ENCODE results near the gene ANKHD1.

Gene ANKHD1

GRCh38 chr5:140567136-140567818 lies 165.6 kb downstream of the ANKHD1 start:
- H3K36me3 ChIP-seq (ENCODE audit: low read depth) = peaks cover 22% of the 10 kb centered on the region
- H3K9me3 ChIP-seq (ENCODE audit: severe bottlenecking) = no peaks in the 10 kb centered on the region
- TF ChIP-seq, protein P1, sequence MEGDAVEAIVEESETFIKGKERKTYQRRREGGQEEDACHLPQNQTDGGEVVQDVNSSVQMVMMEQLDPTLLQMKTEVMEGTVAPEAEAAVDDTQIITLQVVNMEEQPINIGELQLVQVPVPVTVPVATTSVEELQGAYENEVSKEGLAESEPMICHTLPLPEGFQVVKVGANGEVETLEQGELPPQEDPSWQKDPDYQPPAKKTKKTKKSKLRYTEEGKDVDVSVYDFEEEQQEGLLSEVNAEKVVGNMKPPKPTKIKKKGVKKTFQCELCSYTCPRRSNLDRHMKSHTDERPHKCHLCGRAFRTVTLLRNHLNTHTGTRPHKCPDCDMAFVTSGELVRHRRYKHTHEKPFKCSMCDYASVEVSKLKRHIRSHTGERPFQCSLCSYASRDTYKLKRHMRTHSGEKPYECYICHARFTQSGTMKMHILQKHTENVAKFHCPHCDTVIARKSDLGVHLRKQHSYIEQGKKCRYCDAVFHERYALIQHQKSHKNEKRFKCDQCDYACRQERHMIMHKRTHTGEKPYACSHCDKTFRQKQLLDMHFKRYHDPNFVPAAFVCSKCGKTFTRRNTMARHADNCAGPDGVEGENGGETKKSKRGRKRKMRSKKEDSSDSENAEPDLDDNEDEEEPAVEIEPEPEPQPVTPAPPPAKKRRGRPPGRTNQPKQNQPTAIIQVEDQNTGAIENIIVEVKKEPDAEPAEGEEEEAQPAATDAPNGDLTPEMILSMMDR (IDR thresholded peaks at IDR 0.05; ENCODE audit: poor library complexity, severe bottlenecking) = no peak
- no peak overlapping the region for H3K27ac ChIP-seq (ENCODE audit: poor library complexity, severe bottlenecking)
- no peaks in the 10 kb centered on the region for H3K27me3 ChIP-seq (ENCODE audit: insufficient read depth, poor library complexity, severe bottlenecking)
- peaks cover 5% of the 10 kb centered on the region for H3K4me1 ChIP-seq (ENCODE audit: insufficient read depth, poor library complexity, severe bottlenecking)
- ATAC-seq (ENCODE audit: low read depth) = no peak
- H3K4me3 ChIP-seq (ENCODE audit: severe bottlenecking) = no peak overlapping the region
- no peak for DNase-seq (ENCODE audit: low spot score)

GRCh38 chr5:140567871-140568270 lies 166.2 kb downstream of the ANKHD1 start:
- H3K9me3 ChIP-seq (ENCODE audit: severe bottlenecking) = no peaks in the 10 kb centered on the region
- H3K4me1 ChIP-seq (ENCODE audit: insufficient read depth, poor library complexity, severe bottlenecking) = peaks cover 5% of the 10 kb centered on the region
- ATAC-seq (ENCODE audit: low read depth) (no peak), DNase-seq (ENCODE audit: low spot score) (no peak)
- H3K27ac ChIP-seq (ENCODE audit: poor library complexity, severe bottlenecking) = no peak overlapping the region
- TF ChIP-seq, protein P1 (IDR thresholded peaks at IDR 0.05; ENCODE audit: poor library complexity, severe bottlenecking) = no peak
- H3K36me3 ChIP-seq (ENCODE audit: low read depth) = peaks cover 22% of the 10 kb centered on the region
- no peaks in the 10 kb centered on the region for H3K27me3 ChIP-seq (ENCODE audit: insufficient read depth, poor library complexity, severe bottlenecking)
- no peak overlapping the region for H3K4me3 ChIP-seq (ENCODE audit: severe bottlenecking)

DNA sequence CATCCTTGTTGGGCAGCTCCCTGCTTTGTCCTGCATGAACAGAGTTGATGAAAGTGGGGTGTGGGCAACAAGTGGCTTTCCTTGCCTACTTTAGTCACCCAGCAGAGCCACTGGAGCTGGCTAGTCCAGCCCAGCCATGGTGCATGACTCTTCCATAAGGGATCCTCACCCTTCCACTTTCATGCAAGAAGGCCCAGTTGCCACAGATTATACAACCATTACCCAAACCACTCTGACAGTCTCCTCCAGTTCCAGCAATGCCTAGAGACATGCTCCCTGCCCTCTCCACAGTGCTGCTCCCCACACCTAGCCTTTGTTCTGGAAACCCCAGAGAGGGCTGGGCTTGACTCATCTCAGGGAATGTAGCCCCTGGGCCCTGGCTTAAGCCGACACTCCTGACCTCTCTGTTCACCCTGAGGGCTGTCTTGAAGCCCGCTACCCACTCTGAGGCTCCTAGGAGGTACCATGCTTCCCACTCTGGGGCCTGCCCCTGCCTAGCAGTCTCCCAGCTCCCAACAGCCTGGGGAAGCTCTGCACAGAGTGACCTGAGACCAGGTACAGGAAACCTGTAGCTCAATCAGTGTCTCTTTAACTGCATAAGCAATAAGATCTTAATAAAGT lies 166.9 kb downstream of the ANKHD1 start:
- TF ChIP-seq, protein P1 (IDR thresholded peaks at IDR 0.05; ENCODE audit: poor library complexity, severe bottlenecking) = no peak
- DNase-seq (ENCODE audit: low spot score) (no peak), ATAC-seq (ENCODE audit: low read depth) (no peak)
- no peak overlapping the region for H3K27ac ChIP-seq (ENCODE audit: poor library complexity, severe bottlenecking)
- peaks cover 22% of the 10 kb centered on the region for H3K36me3 ChIP-seq (ENCODE audit: low read depth)
- H3K9me3 ChIP-seq (ENCODE audit: severe bottlenecking) = no peaks in the 10 kb centered on the region
- H3K4me1 ChIP-seq (ENCODE audit: insufficient read depth, poor library complexity, severe bottlenecking) = peaks cover 5% of the 10 kb centered on the region
- H3K4me3 ChIP-seq (ENCODE audit: severe bottlenecking) = no peak overlapping the region
- no peaks in the 10 kb centered on the region for H3K27me3 ChIP-seq (ENCODE audit: insufficient read depth, poor library complexity, severe bottlenecking)

GRCh38 chr5:140569197-140569596 lies 167.6 kb downstream of the ANKHD1 start:
- Histone ChIP-seq H3K4me3 (ENCODE audit: severe bottlenecking) (no peak overlapping the region), H3K27me3 (ENCODE audit: insufficient read depth, poor library complexity, severe bottlenecking) (no peaks in the 10 kb centered on the region), H3K27ac (ENCODE audit: poor library complexity, severe bottlenecking) (no peak overlapping the region), H3K36me3 (ENCODE audit: low read depth) (peaks cover 22% of the 10 kb centered on the region), H3K4me1 (ENCODE audit: insufficient read depth, poor library complexity, severe bottlenecking) (peaks cover 5% of the 10 kb centered on the region), H3K9me3 (ENCODE audit: severe bottlenecking) (no peaks in the 10 kb centered on the region)
- DNase-seq (ENCODE audit: low spot score) (no peak), ATAC-seq (ENCODE audit: low read depth) (no peak)
- TF ChIP-seq, protein P1 (IDR thresholded peaks at IDR 0.05; ENCODE audit: poor library complexity, severe bottlenecking) = no peak

- Histone ChIP-seq H3K27me3 (ENCODE audit: insufficient read depth, poor library complexity, severe bottlenecking) (no peaks in the 10 kb centered on the region), H3K4me1 (ENCODE audit: insufficient read depth, poor library complexity, severe bottlenecking) (peaks cover 5% of the 10 kb centered on the region), H3K9me3 (ENCODE audit: severe bottlenecking) (no peaks in the 10 kb centered on the region), H3K4me3 (ENCODE audit: severe bottlenecking) (no peak overlapping the region), H3K36me3 (ENCODE audit: low read depth) (peaks cover 22% of the 10 kb centered on the region), H3K27ac (ENCODE audit: poor library complexity, severe bottlenecking) (no peak overlapping the region)
- TF ChIP-seq, protein P1 (IDR thresholded peaks at IDR 0.05; ENCODE audit: poor library complexity, severe bottlenecking) = no peak
- ATAC-seq (ENCODE audit: low read depth) = no peak
- DNase-seq (ENCODE audit: low spot score) = no peak
These were observed 168.4 kb downstream of the ANKHD1 start for GRCh38 chr5:140570058-140570457.
